ENCODE data around the gene MCM3AP. TPM values are rescaled to one million over a fixed set of nuclear protein-coding genes. Genes with fewer than 3 reads are reported as not detected.
A peak's percentile ranks its signal among the peaks of the same experiment; 100 is the strongest.

MCM3AP gene
- total RNA-seq, 1 experiment from 2014 or later, result 128 TPM

- H3K4me3 Mint-ChIP-seq (ENCODE audit: unreplicated experiment), result no peak overlapping the region
- intact Hi-C loops (cut with micrococcal nuclease), result no loop called here
- BruUV-seq (replicated peaks), result no TSS peak
- DNase-seq (ENCODE audit: unreplicated experiment), result no peak
- no peak overlapping the region for H3K27ac Mint-ChIP-seq (ENCODE audit: low read depth, unreplicated experiment)
- H3K4me1 Mint-ChIP-seq (ENCODE audit: insufficient read depth, unreplicated experiment), result peaks cover 11% of the 10 kb centered on the region
- H3K36me3 Mint-ChIP-seq (ENCODE audit: insufficient read depth, unreplicated experiment), result peaks cover 100% of the 10 kb centered on the region
- POLR2A ChIA-PET, result interaction anchor here (1.2 to 2.3 kb wide), 2 partner anchors 22 to 26 kb away, joined by 3 to 7 read pairs; partner anchors contain the start of gene LSS
- no peaks in the 10 kb centered on the region for H3K9me3 Mint-ChIP-seq (ENCODE audit: unreplicated experiment)
- CTCF ChIA-PET, result no interaction called here
- TF ChIP-seq CTCF (IDR thresholded peaks at IDR 0.05; ENCODE audit: unreplicated experiment), result no peak
- no peaks in the 10 kb centered on the region for H3K27me3 Mint-ChIP-seq (ENCODE audit: insufficient read depth, unreplicated experiment)
Measured at GRCh38 chr21:46253610-46254124, 31.7 kb downstream of the MCM3AP start.

GRCh38 chr21:46252840-46253239 is 32.6 kb downstream of the MCM3AP start:
- TF ChIP-seq CTCF (IDR thresholded peaks at IDR 0.05; ENCODE audit: unreplicated experiment), result no peak
- DNase-seq (ENCODE audit: unreplicated experiment), result no peak
- no TSS peak for BruUV-seq (replicated peaks)
- no peaks in the 10 kb centered on the region for H3K27me3 Mint-ChIP-seq (ENCODE audit: insufficient read depth, unreplicated experiment)
- H3K9me3 Mint-ChIP-seq (ENCODE audit: unreplicated experiment), result no peaks in the 10 kb centered on the region
- intact Hi-C loops (cut with micrococcal nuclease), result loop anchor here (1.0 kb wide), 1 partner anchor 28 kb away; no protein-coding TSS in a partner anchor
- POLR2A ChIA-PET, result interaction anchor here (0.8 to 2.3 kb wide), 4 partner anchors 12 to 25 kb away, joined by 3 to 7 read pairs (median 4); partner anchors contain the start of gene LSS
- no peak overlapping the region for H3K27ac Mint-ChIP-seq (ENCODE audit: low read depth, unreplicated experiment)
- no peak overlapping the region for H3K4me3 Mint-ChIP-seq (ENCODE audit: unreplicated experiment)
- H3K4me1 Mint-ChIP-seq (ENCODE audit: insufficient read depth, unreplicated experiment), result peaks cover 11% of the 10 kb centered on the region
- H3K36me3 Mint-ChIP-seq (ENCODE audit: insufficient read depth, unreplicated experiment), result peaks cover 100% of the 10 kb centered on the region
- CTCF ChIA-PET, result interaction anchor here (0.5 to 1.2 kb wide), 3 partner anchors 19 to 29 kb away, joined by 3 to 4 read pairs (median 4); no protein-coding TSS in a partner anchor

- Mint-ChIP-seq H3K4me3 (ENCODE audit: unreplicated experiment) (no peak overlapping the region), H3K4me1 (ENCODE audit: insufficient read depth, unreplicated experiment) (peaks cover 11% of the 10 kb centered on the region), H3K36me3 (ENCODE audit: insufficient read depth, unreplicated experiment) (peaks cover 100% of the 10 kb centered on the region), H3K9me3 (ENCODE audit: unreplicated experiment) (no peaks in the 10 kb centered on the region), H3K27ac (ENCODE audit: low read depth, unreplicated experiment) (peak overlapping the region; percentile 5), H3K27me3 (ENCODE audit: insufficient read depth, unreplicated experiment) (no peaks in the 10 kb centered on the region)
- CTCF ChIA-PET, result interaction anchor here (0.6 to 1.3 kb wide), 3 partner anchors 14 to 21 kb away, joined by 3 read pairs; no protein-coding TSS in a partner anchor
- intact Hi-C loops (cut with micrococcal nuclease), result no loop called here
- POLR2A ChIA-PET, result interaction anchor here (0.5 to 2.3 kb wide), 3 partner anchors 10 to 301 kb away, joined by 3 to 9 read pairs (median 4); no protein-coding TSS in a partner anchor
- no peak for DNase-seq (ENCODE audit: unreplicated experiment)
- TSS peak; percentile 15 for BruUV-seq (replicated peaks)
- TF ChIP-seq CTCF (IDR thresholded peaks at IDR 0.05; ENCODE audit: unreplicated experiment), result no peak
Measured at GRCh38 chr21:46250146-46250725, 35.2 kb downstream of the MCM3AP start.

GRCh38 chr21:46248827-46249226 is 36.6 kb downstream of the MCM3AP start:
- Mint-ChIP-seq H3K9me3 (ENCODE audit: unreplicated experiment) (no peaks in the 10 kb centered on the region), H3K36me3 (ENCODE audit: insufficient read depth, unreplicated experiment) (peaks cover 94% of the 10 kb centered on the region), H3K27me3 (ENCODE audit: insufficient read depth, unreplicated experiment) (no peaks in the 10 kb centered on the region), H3K4me1 (ENCODE audit: insufficient read depth, unreplicated experiment) (peaks cover 4% of the 10 kb centered on the region), H3K4me3 (ENCODE audit: unreplicated experiment) (no peak overlapping the region), H3K27ac (ENCODE audit: low read depth, unreplicated experiment) (peak overlapping the region; percentile 37)
- no TSS peak for BruUV-seq (replicated peaks)
- TF ChIP-seq CTCF (IDR thresholded peaks at IDR 0.05; ENCODE audit: unreplicated experiment), result no peak
- ChIA-PET POLR2A (interaction anchor here (0.8 to 2.3 kb wide), 2 partner anchors 12 to 209 kb away, joined by 3 to 9 read pairs; no protein-coding TSS in a partner anchor), CTCF (no interaction called here)
- no peak for DNase-seq (ENCODE audit: unreplicated experiment)
- intact Hi-C loops (cut with micrococcal nuclease), result no loop called here
